ENCODE data around the gene CFC1. TPM values are rescaled to one million over a fixed set of nuclear protein-coding genes. Genes with fewer than 3 reads are reported as not detected.
A peak's percentile ranks its signal among the peaks of the same experiment; 100 is the strongest.
"Not testable (repeated sequence)": the region's sequence is repeated elsewhere in the genome, so short reads cannot be mapped to it uniquely, and the experiment has no call there.

Gene CFC1
- not detected for polyA plus RNA-seq (2013, experiment 1 of 2; ENCODE audit: insufficient read length)
- not detected for polyA plus RNA-seq (2013, experiment 2 of 2; ENCODE audit: insufficient read length)

GRCh38 chr2:130599393-130599792 is at the start of gene CFC1:
Gene CFC1, minus strand, starts transcription at chr2:130599575. Its CDS starts 288 bp downstream, at chr2:130599287.
- DNase-seq, result not testable (repeated sequence)

DNA sequence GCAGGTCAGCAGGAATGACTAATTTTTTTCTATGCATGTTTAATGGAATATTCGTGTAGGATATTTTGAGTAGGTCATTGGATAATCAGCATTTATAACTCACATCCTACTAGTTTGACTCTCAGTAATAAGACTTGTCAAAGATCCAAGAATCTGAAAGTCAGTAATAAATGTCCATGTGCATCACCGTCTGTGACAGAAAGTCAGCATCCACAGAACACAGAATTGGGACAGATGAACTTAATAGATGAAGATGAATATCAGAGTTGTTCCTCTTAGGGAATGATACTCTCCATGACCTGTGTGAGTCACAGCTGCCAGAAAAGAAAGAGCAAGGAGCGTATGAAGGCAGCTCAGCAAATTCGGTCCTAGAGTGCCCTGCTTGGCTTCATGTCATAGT is 42.3 kb upstream of the CFC1 start:
- not testable (repeated sequence) for DNase-seq

DNA sequence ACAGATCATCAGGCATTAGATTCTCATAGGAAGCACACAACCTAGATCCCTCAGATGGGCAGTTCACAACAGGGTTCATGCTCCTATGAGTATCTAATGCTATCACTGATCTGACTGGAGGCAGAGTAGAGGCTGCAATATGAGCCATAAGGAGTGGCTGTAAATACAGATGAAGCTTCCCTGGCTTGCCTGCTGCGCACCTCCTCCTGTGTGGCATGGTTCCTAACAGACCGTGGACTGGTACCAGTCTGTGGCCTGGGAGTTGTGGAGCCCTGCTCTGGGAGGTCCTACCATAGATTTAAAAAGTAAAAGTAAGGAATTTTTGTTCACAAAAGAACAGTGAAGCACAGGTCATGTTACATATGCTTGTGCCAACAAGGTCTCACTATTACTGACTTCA is 39.6 kb upstream of the CFC1 start:
- not testable (repeated sequence) for DNase-seq

- DNase-seq, result not testable (repeated sequence)
These were observed 29.6 kb upstream of the CFC1 start for GRCh38 chr2:130628784-130629475.

GRCh38 chr2:130611140-130611539 is 11.8 kb upstream of the CFC1 start, which contains the start of gene POTEJ:
Gene POTEJ, plus strand, starts transcription at chr2:130611440. Its CDS starts 93 bp downstream, at chr2:130611533.
- DNase-seq, result not testable (repeated sequence)

- peak; percentile 0 for DNase-seq
These were observed 11.1 kb upstream of the CFC1 start for GRCh38 chr2:130610486-130610885.

GRCh38 chr2:130609002-130609920 is 9.9 kb upstream of the CFC1 start:
- DNase-seq, result not testable (repeated sequence)

GRCh38 chr2:130608276-130609001 is 9.1 kb upstream of the CFC1 start:
- not testable (repeated sequence) for DNase-seq

GRCh38 chr2:130601648-130602302 is 2.4 kb upstream of the CFC1 start:
- not testable (repeated sequence) for DNase-seq

GRCh38 chr2:130599926-130600325 is 551 bp upstream of the CFC1 start:
- DNase-seq, result not testable (repeated sequence)

- DNase-seq, result not testable (repeated sequence)
These were observed 912 bp downstream of the CFC1 start for GRCh38 chr2:130598463-130598862.

GRCh38 chr2:130597994-130598393 is 1.4 kb downstream of the CFC1 start:
- not testable (repeated sequence) for DNase-seq

DNA sequence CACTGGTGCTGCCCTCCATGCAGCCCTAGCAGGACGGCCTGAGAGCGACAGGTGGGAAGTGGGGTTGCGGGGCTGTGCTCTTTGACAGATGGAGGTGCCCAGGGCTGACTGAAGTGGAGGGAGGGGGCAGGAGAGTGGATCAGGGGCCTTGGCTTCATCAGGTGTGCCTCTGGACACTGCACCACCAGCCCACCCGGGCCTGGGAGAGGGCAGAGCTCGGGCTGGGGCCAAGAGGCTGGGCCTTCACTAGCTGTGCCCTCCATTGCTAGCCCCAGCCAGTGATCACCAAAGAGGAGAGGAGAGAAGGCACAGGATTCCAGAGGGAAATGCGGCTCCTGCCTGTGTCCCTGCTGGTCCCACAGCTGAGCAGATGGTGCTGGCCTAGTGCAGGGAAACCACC is 2.6 kb downstream of the CFC1 start:
- DNase-seq, result not testable (repeated sequence)

DNA sequence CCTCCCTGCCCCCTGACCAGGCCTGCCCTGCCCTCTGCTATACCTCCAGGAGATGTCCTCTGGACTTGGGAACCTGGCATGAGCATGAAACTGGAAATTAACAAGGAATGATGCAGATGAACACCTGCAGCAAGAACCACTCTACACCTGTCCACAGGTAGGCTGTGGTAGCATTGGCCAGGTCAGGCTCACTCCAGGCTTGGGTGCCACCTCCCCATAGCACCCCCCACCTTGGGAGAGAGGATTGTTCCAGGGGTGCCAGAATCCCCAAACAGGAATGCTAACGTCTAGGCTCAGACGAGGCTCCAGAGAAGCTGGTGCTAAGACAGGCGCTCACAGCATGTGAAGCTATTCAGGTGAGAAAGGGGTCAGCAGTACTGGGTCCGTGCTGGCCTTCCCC is 5.4 kb downstream of the CFC1 start:
- not testable (repeated sequence) for DNase-seq

- not testable (repeated sequence) for DNase-seq
These were observed 6.5 kb downstream of the CFC1 start for GRCh38 chr2:130592791-130593414.

DNA sequence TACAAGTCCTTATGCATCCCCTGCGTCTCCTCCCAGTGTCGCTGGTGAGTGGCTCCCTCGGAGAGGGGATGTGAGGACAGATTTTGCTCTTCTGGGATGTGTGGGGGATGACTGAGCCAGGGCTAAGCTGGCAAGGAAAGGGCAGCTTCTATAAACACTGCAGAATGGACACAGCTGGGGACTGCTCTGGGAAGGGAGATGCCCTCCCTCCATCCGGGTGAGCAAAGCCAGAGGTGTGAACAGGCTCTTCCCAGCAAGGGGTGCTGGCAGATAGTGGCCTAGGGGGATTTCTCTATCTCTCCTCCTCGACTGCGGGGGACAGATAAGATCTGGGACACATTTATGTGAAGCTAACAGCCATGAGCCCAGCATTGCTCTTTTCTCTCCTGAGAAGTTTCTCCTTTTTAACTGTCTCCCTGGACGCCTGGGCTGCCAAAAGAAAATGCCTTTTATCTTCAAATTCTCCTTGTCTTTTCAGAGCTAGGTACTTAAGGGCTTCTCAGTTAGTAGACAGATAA is 8.5 kb downstream of the CFC1 start:
- DNase-seq, result not testable (repeated sequence)

DNA sequence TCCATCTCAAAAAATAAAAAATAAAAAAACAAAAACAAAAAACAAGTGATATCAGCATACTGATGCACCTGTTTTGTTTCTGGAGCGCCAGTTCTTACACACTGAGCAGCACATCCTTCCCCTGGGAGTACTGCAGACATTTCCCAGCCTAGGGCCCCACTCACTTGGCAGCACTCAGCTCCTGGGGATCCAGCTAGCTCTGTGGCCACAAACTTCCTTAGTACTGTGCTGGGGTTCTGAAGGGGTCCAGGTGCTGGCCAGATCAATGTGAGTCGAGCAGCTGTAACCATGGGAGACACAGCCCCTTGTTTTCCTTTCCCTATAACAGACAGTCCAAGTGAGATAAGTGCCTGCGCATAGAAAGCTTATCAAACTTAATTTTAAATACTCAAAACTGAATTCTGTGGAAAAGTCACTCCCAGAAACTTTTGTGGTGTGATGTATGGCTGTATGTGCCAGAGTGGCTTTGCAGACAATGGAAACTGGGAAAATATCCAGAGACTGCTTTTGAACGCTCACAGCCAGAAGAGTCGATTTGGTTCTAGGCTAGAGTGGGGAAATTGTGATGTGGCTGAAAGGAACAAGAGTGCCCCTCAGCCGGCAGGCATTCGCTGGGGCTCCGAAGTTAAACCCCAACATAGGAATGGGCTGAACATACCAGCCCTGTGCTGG is 9.1 kb downstream of the CFC1 start:
- DNase-seq, result not testable (repeated sequence)

GRCh38 chr2:130588688-130589458 is 10.5 kb downstream of the CFC1 start:
- not testable (repeated sequence) for DNase-seq

- DNase-seq, result not testable (repeated sequence)
These were observed 14.6 kb downstream of the CFC1 start for GRCh38 chr2:130584726-130585125.

DNA sequence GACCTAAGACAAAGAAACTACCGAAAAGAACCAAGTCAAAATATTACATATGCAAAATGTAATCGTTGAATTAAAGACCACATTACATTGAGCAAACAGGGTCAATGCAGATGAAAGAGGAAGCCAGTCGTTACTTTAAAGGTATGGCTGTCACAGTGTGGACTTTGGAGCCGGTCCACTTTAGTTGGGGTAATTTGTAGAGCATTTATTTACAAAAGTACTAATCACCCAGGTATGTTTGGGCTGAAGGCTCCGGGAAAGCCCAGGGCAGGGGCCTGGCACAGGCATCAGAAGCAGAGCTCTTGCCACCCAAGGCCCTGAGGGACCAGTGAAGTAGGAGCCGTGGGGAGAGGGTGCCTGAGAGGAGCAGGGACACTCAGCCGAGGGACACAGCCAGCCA is 15.8 kb downstream of the CFC1 start:
- DNase-seq, result not testable (repeated sequence)

All from fibroblast of skin of back (primary cell).